ENCODE results near the gene INPP5F. TPM values are rescaled to one million over a fixed set of nuclear protein-coding genes. Genes with fewer than 3 reads are reported as not detected.
A peak's percentile ranks its signal among the peaks of the same experiment; 100 is the strongest.

The INPP5F gene
- total RNA-seq, 1 donor from 2014 or later: 4.5 TPM

DNA sequence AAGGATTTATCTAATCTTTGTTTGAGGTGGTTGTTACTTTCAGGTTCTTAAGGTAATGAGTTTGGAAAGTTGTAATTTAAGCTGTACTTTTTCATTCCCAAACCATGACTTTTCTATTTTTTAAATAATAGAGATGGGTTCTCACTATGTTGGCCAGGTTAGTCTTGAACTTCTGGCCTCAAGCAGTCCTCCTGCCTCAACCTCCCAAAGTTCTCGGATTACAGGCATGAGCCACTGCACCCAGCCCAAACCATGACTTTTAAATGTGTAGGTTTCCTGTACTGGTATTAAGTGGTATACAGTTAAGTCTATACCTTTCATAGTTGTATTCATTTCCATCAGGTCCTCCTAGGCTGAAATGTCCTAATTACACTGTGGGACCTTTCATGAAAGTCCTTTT, 10.4 kb downstream of the INPP5F start:
- ATAC-seq (ENCODE audit: poor library complexity) (no peak), DNase-seq (no peak)
- intact Hi-C loops (cut with DNase I): no loop called here

DNA sequence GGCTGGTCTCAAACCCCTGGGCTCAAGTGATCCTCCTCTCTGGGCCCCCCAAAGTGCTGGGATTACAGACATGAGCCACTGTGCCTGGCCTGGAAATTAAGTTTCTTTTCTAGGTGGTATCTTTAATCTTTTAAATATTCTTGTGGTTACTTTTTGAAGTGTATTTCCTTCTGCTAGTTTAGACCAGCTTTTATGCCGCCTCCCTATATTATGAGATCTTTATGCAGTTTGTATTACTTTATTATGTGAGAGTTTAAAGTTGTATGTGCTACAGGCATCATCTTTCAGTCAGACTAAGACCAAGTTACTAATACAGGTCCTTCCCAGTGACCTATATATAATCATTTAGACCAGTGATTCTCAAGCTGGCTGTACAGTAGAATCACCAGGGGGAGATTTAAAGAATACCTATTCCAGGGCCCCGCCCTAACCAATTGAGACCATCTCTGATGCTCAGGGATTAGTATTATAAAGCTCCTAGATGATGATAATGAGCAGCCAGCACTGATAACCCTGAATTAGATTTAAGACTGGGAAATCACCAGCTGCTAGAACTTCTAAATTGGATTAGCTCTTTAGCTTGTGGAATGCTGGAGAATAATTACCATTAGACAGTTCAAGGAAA, 11.3 kb downstream of the INPP5F start:
- no peak for DNase-seq
- intact Hi-C loops (cut with DNase I): no loop called here
- no peak for ATAC-seq (ENCODE audit: poor library complexity)

DNA sequence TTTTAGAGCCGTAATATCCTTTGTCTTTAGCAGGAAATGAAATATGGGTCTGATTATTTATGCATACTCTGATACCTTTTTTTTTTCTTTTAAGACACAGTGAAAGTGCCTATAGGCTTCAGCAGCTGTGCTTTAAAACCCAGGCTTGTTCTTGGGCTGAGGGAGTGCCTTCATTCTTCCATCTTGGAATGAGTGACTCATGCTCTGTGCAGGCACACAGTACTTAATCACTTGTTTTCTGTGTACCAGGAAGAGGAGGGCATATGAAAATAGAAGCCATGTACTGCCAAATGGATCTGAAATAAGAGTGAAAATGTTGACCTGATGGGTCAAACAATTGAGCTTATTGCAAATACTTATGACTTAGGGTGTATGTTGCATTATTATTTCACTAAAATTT, 12.0 kb downstream of the INPP5F start:
- peak; percentile 73 for ATAC-seq (ENCODE audit: poor library complexity)
- no peak for DNase-seq
- intact Hi-C loops (cut with DNase I): no loop called here

DNA sequence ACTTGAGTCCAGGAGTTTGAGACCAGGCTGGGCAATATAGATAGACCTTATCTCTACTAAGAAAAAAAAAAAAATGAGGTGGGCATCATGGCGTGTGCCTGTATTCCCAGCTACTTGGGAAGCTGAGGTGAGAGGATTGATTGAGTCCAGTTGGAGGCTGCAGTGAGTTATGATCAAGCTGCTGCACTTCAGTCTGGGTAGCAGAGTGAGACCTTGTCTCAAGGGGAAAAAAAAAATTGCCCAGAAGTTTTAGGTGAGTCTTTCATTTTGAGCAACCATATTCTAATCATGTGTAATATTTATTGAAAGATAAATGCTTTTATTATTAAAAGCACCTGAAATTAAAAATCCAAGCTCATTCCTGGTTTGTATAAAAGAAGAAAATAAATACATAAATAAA, 13.1 kb downstream of the INPP5F start:
- DNase-seq (no peak), ATAC-seq (ENCODE audit: poor library complexity) (no peak)
- intact Hi-C loops (cut with DNase I): no loop called here

DNA sequence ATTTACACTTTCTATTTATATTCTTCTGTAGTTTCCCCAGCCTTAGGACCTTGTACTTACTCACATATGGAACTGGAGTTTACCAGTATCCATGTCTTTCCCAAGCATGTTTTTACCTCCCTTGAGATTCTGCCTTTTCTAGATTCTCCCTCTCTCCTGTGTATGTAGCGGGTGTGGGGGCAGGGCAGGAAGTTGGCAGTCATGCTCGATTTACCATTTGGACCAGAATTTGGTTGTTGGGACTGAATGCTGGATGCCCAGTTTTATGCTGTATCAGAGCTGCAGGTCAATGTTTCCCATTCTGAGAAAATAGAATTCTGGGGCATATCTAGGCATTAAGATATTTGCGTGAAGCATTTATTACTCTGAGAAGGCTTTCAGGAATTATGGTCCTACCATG, 14.2 kb downstream of the INPP5F start:
- intact Hi-C loops (cut with DNase I): no loop called here
- DNase-seq: no peak
- no peak for ATAC-seq (ENCODE audit: poor library complexity)

DNA sequence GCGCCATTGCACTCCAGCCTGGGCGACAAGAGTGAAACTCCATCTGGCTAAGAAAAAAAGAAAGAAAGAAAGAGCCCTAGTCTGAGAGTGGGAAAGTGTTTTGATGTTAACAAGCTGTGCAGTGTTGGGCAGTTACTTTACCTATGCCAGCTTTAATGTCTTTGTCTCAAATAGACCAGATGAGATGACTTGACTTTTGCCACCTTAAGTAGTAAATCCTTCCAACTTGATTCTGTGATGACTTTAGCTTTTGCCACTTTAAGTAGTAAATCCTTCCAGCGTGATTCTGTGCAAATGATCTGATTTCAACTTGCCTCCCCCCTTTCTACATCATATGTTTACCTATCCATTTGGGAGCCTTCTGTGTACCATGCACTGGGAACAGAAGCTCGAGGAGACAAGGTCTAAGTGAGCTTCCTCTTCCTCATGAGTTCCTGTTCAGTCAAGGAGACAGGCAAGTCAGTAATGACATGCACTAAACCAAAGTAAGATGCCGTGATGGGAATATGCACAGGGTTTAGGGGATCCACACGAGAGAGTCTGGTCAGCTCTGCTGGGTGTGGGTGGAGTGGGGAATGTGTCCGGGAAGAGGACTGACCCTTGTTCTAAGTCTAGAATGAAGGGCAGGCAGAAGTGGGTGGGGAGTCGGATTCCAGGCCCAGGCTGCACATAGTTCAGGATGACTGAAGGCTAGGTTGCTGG, 17.2 kb downstream of the INPP5F start:
- ATAC-seq (ENCODE audit: poor library complexity) (no peak), DNase-seq (no peak)
- intact Hi-C loops (cut with DNase I): no loop called here

DNA sequence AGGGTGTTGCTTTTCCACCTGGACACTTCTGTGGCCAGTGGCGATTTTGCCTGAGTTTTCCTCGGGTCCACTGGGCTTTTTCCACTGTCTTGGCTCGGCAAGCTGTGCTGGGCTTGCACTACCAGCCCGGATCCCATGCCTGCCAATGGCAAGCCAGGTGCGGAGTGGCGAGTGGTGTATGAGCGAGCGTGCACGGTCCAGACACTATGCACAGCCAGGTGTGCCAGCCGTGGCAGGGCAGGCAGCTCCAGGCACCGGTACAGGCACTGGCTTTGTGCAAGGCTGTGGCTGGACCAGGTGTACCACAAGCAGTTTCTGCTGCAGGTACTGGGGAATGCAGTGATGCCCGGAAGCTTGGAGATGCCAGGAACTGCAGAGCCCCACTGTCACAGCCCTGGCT, 22.1 kb downstream of the INPP5F start:
- ATAC-seq (ENCODE audit: poor library complexity): no peak
- intact Hi-C loops (cut with DNase I): no loop called here
- no peak for DNase-seq

DNA sequence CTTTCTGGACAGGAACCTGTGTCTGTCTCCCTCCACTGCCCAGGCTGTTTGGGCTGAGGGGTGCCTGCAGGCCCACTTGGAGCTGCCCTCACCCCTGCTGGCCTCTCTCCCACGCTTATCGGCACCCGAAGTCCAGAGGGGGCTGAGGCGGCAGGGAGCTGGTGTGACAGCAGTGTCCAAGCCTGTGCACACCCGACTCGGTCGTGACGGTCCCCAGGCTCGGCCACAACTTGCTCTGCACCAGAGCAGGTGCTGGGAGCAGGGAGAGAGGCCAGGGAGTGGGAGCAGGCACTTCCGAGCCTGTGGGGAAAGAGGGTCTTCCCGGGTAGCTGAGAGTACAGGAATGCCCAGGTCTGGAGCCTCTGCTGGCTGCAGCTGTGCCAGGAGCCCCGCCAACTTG, 23.0 kb downstream of the INPP5F start:
- no peak for ATAC-seq (ENCODE audit: poor library complexity)
- DNase-seq: no peak
- intact Hi-C loops (cut with DNase I): no loop called here

DNA sequence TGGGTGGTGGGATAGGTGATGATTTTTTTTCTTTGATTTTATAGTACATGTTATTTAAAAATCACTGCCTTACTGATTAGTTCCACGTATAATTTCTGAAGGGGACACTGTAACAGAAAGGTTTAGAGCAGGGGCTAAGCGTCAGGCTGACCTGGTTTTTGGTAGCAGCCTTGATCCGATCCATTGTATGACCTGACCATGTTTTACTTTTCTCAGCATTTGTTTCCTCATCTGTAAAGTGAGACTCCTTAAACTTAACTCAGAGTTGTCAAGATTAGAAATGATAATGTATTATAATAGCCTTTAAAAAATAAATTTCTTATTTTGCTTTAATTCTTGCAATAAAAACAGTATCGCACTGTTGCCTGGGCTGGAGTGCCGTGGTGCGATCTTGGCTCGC, 23.6 kb downstream of the INPP5F start:
- intact Hi-C loops (cut with DNase I): no loop called here
- DNase-seq (no peak), ATAC-seq (ENCODE audit: poor library complexity) (no peak)

DNA sequence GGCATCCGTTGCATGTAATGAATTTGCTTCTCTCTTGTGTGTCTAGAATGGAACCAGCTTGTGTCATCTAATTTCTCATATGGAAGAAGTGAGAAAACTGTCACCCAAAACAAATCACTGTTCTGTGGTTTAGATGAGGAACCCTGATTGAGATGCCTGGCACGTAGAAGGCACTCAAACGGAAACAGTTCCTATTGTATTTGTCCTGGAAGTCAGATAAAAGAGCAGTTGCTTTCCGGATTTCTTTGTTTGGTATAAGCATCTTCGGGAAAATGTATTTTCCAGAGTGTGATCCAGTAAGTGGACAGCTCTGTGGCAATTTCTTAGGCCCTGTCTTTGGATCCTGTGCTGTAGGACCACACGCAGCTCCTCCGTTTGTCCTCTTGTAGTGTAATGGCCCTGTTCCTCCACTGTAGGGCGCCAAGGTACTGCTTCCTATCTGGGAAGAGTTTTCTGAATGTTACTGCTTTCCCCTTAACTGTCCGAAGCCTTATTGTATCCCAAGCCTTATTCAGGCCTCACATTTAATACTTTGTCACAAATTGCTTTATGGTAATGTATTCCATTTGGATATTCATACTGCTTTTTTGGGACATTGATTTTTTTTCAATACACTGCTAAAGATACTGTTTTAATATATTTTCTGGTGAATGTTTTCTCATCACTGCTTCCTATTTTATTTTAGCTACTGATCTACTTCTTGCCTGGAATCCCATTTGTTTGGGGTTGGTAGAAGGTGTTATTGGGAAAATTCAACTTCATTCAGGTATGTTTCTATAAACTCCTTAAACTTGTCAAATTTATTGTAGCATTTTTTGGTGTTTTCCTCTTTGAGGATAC, 24.8 kb downstream of the INPP5F start:
- intact Hi-C loops (cut with DNase I): loop anchor here (10.0 kb wide), 1 partner anchor 104 kb away; no protein-coding TSS in a partner anchor
- ATAC-seq (ENCODE audit: poor library complexity): peak; percentile 91
- peak; percentile 60 for DNase-seq

DNA sequence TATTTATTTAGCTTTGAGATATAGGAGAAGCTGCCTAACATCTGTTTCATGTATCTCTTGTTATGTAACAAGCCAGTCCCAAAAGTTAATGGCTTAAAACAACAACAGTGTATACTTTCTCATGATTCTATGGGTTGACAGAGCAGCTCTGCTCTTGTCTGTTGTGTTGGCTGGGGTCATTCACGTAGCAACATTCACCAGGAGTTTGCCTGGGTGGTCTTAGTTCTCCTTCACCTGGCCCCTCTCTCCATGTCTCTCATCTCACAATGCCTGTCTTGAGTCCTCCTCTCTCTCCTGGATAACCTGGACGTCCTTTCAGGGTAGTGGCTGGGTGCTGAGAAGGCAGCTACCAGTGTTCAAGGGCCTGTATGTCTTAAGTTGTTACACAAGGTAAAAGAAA, 27.5 kb downstream of the INPP5F start:
- intact Hi-C loops (cut with DNase I): loop anchor here (10.0 kb wide), 1 partner anchor 101 kb away; no protein-coding TSS in a partner anchor
- DNase-seq (no peak), ATAC-seq (ENCODE audit: poor library complexity) (no peak)

DNA sequence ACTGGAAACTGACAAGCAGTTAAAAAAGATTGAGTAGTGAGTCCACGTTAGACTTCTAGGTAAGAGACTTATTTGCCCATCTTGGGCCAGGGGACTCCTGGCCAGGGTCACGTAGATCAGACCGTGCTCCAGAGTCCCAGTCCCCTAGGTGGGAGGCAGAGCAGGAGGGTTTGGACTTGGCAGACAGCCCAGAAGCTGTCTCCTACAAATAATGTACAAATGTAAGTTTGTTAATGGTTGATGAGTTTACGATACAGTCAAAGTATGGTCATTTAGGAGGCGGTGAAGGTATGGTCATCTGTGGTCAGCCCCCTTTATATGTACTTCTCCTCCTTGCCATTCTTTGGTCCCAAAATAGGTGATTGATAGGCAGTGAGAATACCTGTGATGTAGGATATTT, 28.2 kb downstream of the INPP5F start:
- no peak for ATAC-seq (ENCODE audit: poor library complexity)
- intact Hi-C loops (cut with DNase I): loop anchor here (10.0 kb wide), 1 partner anchor 101 kb away; no protein-coding TSS in a partner anchor
- no peak for DNase-seq

DNA sequence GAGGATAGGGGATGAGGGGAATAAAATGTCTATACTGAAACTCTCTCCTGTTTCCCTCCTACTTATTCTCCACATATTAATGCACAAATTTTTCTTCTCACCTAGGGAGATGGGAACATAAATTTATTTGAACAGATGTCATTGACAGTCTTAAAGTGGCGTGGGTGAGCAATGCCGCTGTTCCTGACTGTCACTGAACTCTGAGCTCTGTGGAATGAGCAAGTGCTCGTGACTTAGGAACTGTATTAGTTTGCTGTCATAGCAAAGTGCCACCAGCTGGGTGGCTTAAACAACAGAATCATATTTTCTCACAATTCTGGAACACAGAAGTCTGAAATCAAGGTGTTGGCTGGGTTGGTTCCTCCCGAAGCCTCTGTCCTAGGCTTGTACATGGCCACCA, 29.1 kb downstream of the INPP5F start:
- intact Hi-C loops (cut with DNase I): loop anchor here (10.0 kb wide), 1 partner anchor 100 kb away; no protein-coding TSS in a partner anchor
- ATAC-seq (ENCODE audit: poor library complexity) (no peak), DNase-seq (no peak)

DNA sequence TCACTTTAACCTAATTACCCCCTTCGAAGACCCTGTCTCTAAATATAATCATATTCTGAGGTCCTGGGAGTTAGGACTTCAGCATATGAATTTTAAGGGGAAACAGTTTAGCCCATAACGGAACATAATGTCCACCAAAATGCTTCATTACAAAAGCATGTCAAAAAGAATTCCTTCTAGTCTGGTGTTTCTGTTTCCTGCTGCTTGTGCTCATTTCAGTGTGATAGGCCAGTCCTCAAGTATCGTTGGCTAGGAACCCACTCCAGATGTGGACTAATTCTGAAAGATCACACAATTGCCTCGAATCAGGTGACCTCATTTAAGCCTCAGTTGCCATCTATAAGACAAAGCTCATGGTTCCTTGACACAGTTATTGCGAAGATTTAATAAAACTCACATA, 29.6 kb downstream of the INPP5F start:
- DNase-seq (no peak), ATAC-seq (ENCODE audit: poor library complexity) (no peak)
- intact Hi-C loops (cut with DNase I): loop anchor here (10.0 kb wide), 1 partner anchor 99 kb away; no protein-coding TSS in a partner anchor

DNA sequence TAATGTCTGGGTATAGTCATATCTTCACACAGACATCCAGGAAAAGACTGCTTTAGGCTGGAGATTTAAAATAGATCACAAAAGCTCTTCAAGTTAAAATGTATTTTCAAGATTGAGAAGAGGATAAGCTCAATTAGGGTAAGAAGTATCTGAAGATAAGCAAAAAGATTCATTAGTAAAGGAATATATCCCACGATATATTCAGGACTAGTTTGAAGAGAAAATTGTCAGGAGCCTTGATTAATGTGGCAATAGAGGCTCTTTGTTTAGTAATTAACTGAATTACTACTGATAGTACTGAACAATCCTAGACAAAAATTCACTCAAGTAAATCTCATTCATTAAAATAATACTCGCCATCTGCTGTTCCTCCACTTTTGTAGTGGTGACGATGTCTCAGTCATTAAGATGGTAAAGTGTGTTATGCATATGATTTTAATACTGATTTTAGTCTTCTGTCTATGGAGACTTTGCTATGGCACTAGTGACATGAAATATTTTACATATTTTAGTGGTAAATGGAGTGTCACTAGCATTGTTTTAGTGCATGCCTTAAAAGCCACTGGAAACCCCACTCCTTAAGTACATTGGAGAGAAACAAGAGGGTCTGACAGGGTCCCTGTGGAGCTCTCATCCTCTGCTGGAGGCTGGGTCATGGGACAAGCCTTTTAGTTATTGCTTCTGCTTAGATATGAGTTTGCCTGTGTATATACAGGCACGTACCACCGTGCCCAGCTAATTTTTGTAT, 32.8 kb downstream of the INPP5F start:
- no peak for ATAC-seq (ENCODE audit: poor library complexity)
- DNase-seq: no peak
- intact Hi-C loops (cut with DNase I): loop anchor here (10.0 kb wide), 1 partner anchor 96 kb away; no protein-coding TSS in a partner anchor

DNA sequence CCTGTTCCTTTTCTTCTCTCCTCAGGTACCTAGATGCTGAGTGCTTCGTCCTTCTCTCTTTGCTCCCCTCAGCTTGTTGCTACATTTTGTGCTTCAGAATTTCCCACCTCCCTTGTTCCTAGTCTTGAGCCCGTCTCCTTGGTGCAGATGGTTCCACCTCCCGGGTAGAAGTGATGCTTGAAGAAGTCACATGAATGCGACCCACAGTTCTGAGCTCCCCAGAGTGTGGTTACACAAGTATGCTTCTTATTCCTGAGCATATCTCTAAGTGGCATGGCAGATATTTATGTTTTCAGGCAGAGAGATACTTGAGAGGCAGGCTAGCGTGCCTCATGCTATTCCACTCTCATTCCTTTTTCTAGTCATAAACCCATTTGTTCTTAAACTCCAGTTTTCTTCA, 34.0 kb downstream of the INPP5F start:
- intact Hi-C loops (cut with DNase I): loop anchor here (10.0 kb wide), 1 partner anchor 95 kb away; no protein-coding TSS in a partner anchor
- ATAC-seq (ENCODE audit: poor library complexity) (no peak), DNase-seq (no peak)

DNA sequence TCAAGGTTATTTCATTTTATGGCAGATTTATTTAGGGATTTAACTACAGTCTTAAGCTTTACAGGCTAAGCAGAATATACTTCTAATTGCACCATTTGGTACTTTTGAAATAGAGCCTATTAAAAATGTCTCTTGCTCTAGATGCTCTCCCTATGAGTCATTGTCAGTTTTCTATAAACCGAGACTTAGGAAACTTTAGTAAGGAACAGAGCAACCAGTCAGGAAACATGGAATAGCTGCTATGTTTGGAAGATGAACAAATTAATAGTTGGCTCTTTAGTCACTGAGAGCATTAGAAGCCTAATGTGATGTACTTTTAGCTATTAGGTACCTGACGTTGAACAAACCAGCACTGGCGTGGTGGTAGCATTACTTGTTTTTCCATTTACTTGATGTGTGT, 35.3 kb downstream of the INPP5F start:
- ATAC-seq (ENCODE audit: poor library complexity) (no peak), DNase-seq (no peak)
- intact Hi-C loops (cut with DNase I): no loop called here

DNA sequence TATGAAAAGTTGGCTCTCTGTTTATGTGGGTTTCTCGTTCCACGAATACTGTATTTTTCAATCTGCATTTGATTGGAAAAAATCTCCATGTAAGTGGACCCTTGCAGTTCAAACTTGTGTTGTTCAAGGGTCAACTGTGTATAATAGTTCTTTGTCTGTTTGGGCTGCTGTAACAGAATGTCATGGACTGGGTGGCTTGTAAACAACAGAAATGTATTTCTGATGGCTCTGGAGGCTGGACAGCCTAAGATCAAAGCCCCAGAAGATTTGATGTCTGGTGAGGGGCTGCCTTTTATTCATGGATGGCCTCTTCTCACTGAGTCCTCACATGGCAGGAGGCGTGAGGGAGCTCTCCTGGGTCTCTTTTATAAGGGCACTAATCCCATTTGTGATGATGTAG, 36.2 kb downstream of the INPP5F start:
- ATAC-seq (ENCODE audit: poor library complexity): no peak

More for the DNA sequence above, 36.2 kb downstream of the INPP5F start:
- no peak for DNase-seq
- intact Hi-C loops (cut with DNase I): no loop called here

Data from Right ventricle myocardium superior (tissue), 1 donor.